ENCODE results near the gene MCEE. TPM values are rescaled to one million over a fixed set of nuclear protein-coding genes. Genes with fewer than 3 reads are reported as not detected.

Gene MCEE
- total and polyA plus RNA-seq, 5 donors, result 25.0 to 44.2 (median 31.3) TPM

DNA sequence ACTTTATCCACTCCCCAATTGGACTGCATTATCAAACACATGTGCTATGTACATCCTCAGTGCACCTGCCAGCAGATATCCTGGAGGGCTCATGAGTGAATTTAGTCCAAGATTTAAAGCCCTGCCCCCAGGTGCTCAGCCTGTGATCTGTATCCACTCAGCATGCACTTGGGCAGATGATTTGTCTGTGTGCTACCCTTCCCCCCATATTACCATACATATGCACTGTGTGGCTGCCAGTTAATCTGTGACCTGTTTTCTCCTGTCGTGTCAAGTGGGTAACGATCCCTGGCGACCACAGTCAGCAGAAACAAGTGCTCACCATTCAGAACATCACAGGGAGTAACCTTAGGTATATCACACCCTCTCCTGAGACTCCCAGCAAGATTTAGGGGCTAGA, 51.4 kb downstream of the MCEE start:
- no peaks in the 10 kb centered on the region for H3K27me3 ChIP-seq (ENCODE audit: control insufficient read depth, insufficient read depth)
- ATAC-seq (no peak), DNase-seq (no peak)
- WGBS, result 63% methylated on average over 3 of the region's 3 CpGs
- H3K4me1 ChIP-seq (ENCODE audit: control insufficient read depth, insufficient read depth, low read length), result no peaks in the 10 kb centered on the region
- no peaks in the 10 kb centered on the region for H3K9me3 ChIP-seq (ENCODE audit: control insufficient read depth, low read length)
- no peak overlapping the region for H3K27ac ChIP-seq (ENCODE audit: low read length)
- intact Hi-C loops (cut with DNase I), result no loop called here
- no peak overlapping the region for H3K4me3 ChIP-seq (ENCODE audit: low read length)

DNA sequence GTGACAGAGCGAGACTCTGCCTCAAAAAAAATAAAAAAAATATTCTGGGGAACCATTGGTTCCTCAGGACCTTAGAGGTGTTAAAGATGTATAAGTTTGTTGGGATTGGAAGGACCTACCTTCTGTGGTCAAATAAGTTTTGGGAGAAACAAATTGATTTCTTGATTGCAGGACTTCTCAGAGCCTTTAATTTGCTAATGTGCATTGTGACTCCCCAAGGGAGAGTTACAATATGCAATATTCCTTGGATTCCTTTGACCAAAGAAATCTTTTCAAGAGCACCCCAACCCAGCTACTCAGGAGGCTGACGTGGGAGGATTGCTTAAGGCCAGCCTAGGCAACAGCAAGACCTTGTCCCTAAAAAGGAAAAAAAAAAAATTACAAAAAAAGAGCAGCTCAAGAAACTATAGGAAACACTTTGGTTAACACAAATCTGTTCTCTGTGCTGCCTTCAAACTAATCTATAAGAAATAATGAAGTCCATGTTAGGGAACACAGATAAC, 55.1 kb downstream of the MCEE start:
- no peak overlapping the region for H3K4me3 ChIP-seq (ENCODE audit: low read length)
- DNase-seq (no peak), ATAC-seq (no peak)
- intact Hi-C loops (cut with DNase I), result no loop called here
- WGBS, result 96% methylated on average over 2 of the region's 2 CpGs
- no peak overlapping the region for H3K27ac ChIP-seq (ENCODE audit: low read length)
- no peaks in the 10 kb centered on the region for H3K4me1 ChIP-seq (ENCODE audit: control insufficient read depth, insufficient read depth, low read length)
- no peaks in the 10 kb centered on the region for H3K27me3 ChIP-seq (ENCODE audit: control insufficient read depth, insufficient read depth)
- H3K9me3 ChIP-seq (ENCODE audit: control insufficient read depth, low read length), result no peaks in the 10 kb centered on the region

DNA sequence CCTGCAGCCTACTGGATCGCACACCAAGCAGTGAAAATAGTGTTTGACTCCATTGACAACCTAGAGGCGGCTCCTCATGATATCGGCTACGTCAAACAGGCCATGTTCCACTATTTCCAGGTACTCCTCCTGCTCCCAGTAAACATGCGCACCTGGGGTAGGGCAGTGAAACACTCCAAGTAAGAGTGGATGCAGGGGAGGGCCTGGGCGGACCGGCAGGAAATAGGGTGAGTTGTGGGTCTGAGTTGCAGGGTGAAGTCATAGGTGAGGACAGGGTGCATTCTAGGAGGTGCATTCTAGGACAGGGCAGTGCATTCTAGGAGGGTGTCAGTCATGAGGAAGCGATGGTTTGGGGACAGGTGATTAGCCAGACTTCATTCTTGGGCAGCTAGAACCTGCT, 56.6 kb downstream of the MCEE start:
- intact Hi-C loops (cut with DNase I), result no loop called here
- DNase-seq, result no peak
- Histone ChIP-seq H3K4me3 (ENCODE audit: low read length) (no peak overlapping the region), H3K4me1 (ENCODE audit: control insufficient read depth, insufficient read depth, low read length) (no peaks in the 10 kb centered on the region), H3K9me3 (ENCODE audit: control insufficient read depth, low read length) (no peaks in the 10 kb centered on the region), H3K27me3 (ENCODE audit: control insufficient read depth, insufficient read depth) (no peaks in the 10 kb centered on the region), H3K27ac (ENCODE audit: low read length) (no peak overlapping the region)
- no peak for ATAC-seq
- 90% methylated on average over 8 of the region's 8 CpGs for WGBS

DNA sequence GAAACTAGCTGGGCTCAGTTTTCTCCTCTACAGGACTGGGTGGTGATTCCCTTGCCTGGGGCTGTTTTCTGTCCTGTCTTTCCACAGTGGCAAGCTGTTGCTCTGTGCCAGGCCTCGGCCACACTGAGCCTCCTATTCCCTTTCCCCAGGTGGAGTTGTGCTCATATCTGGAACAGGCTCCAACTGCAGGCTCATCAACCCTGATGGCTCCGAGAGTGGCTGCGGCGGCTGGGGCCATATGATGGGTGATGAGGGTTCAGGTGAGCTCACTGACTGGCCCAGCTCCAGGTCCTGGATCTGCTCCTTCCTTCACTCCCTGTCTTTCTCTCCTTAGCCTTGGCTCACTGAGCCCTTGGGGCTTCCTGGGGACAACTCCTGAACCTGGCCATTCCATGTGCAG, 57.5 kb downstream of the MCEE start:
- Histone ChIP-seq H3K4me3 (ENCODE audit: low read length) (no peak overlapping the region), H3K4me1 (ENCODE audit: control insufficient read depth, insufficient read depth, low read length) (no peaks in the 10 kb centered on the region), H3K9me3 (ENCODE audit: control insufficient read depth, low read length) (no peaks in the 10 kb centered on the region), H3K27me3 (ENCODE audit: control insufficient read depth, insufficient read depth) (no peaks in the 10 kb centered on the region), H3K27ac (ENCODE audit: low read length) (no peak overlapping the region)
- intact Hi-C loops (cut with DNase I), result no loop called here
- WGBS, result 93% methylated on average over 4 of the region's 4 CpGs
- ATAC-seq (no peak), DNase-seq (peak in 1 of 3 donors; percentile 51)

DNA sequence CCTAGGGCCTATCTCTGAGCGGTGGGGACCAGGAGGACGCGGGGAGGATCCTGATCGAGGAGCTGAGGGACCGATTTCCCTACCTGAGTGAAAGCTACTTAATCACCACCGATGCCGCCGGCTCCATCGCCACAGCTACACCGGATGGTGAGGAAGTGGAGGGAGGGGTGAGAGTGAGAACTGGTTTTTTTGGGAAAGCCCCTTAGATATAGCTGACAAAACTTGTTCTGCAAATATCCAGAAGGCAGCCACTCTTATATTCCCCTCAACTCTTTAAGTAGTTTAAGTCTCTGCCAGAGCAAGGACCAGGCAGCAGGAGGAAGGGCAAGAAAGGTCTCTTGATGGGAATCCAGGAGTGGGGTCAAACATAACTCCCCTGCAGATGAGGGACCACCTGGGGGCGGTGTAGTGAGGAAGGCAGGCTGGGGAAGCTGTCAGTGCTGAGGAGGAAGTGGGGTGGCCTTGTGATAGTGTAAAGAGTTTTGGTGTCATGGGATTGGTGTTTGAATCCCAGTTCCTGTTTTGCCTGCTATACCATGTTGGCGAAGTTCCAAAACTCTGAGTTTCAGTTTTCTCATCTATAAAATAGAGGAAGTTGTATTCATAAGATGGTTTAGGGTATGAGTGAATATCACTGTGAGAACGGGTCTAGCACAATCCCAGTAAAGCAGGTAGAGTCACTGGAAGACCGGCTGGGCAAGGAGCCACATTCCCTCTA, 58.2 kb downstream of the MCEE start:
- H3K4me1 ChIP-seq (ENCODE audit: control insufficient read depth, insufficient read depth, low read length), result no peaks in the 10 kb centered on the region
- 64% methylated on average over 14 of the region's 14 CpGs for WGBS
- H3K4me3 ChIP-seq (ENCODE audit: low read length), result no peak overlapping the region
- intact Hi-C loops (cut with DNase I), result no loop called here
- DNase-seq (peak in 1 of 3 donors; percentile 61), ATAC-seq (no peak)
- no peaks in the 10 kb centered on the region for H3K27me3 ChIP-seq (ENCODE audit: control insufficient read depth, insufficient read depth)
- H3K27ac ChIP-seq (ENCODE audit: low read length), result no peak overlapping the region
- no peaks in the 10 kb centered on the region for H3K9me3 ChIP-seq (ENCODE audit: control insufficient read depth, low read length)

DNA sequence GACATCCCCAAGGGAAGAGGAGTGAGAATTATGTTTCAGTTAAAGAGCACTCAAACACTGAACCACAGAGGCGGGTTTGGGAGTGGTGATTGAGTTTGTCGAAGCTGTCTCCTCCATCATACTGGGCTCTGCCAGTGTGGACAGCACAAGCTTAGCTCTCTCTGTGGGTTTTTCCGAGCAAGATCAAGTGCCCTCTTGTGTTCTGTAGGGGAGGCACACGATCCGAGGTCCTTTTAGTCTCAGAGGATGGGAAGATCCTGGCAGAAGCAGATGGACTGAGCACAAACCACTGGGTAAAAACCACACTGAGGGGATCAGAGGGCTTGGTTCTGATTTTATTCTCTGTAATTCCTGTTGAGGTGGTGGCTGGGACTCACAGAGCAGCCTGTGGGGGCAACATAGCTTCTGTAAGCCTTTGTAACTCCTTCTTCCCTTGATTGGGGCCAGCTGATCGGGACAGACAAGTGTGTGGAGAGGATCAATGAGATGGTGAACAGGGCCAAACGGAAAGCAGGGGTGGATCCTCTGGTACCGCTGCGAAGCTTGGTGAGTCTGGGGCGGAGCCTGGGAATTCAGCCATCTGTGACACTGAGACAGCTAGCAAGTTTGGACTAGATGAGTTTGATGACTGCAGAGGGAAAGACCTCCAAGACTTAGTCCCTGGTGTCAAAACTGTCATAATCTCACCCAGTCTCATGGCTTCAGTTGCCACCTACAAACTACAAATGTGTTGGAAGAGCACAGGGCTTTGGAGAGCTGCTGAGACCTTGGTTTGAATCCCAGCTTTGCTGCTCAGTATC, 59.5 kb downstream of the MCEE start:
- Histone ChIP-seq H3K27me3 (ENCODE audit: control insufficient read depth, insufficient read depth) (no peaks in the 10 kb centered on the region), H3K27ac (ENCODE audit: low read length) (no peak overlapping the region), H3K4me1 (ENCODE audit: control insufficient read depth, insufficient read depth, low read length) (no peaks in the 10 kb centered on the region), H3K4me3 (ENCODE audit: low read length) (no peak overlapping the region), H3K9me3 (ENCODE audit: control insufficient read depth, low read length) (no peaks in the 10 kb centered on the region)
- intact Hi-C loops (cut with DNase I), result no loop called here
- no peak for ATAC-seq
- peak in 1 of 3 donors; percentile 48 for DNase-seq
- WGBS, result 56% methylated on average over 10 of the region's 10 CpGs

DNA sequence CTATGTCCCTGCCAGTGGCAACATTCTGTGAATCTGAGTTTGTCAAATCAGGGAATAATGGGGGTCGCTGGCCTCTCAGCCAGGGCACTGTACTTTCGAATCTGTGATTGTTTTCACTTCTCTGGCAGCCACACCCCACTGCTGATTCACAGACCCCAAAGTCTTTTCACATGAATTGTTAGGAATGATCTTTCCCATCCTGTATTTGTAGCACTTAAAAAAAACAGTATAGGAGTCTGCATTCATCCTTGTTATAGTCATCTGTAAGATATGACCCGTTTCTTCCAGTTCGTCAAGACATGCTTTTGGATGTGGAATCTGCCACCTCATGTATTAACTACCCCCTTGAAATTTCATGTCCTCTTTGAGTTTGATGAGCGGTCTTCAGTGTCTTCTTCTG, 60.7 kb downstream of the MCEE start:
- Histone ChIP-seq H3K9me3 (ENCODE audit: control insufficient read depth, low read length) (no peaks in the 10 kb centered on the region), H3K27me3 (ENCODE audit: control insufficient read depth, insufficient read depth) (no peaks in the 10 kb centered on the region), H3K27ac (ENCODE audit: low read length) (no peak overlapping the region), H3K4me1 (ENCODE audit: control insufficient read depth, insufficient read depth, low read length) (no peaks in the 10 kb centered on the region), H3K4me3 (ENCODE audit: low read length) (peak overlapping the region; percentile 67)
- intact Hi-C loops (cut with DNase I), result no loop called here
- ATAC-seq (no peak), DNase-seq (no peak)
- WGBS, result 36% methylated on average over 5 of the region's 5 CpGs

DNA sequence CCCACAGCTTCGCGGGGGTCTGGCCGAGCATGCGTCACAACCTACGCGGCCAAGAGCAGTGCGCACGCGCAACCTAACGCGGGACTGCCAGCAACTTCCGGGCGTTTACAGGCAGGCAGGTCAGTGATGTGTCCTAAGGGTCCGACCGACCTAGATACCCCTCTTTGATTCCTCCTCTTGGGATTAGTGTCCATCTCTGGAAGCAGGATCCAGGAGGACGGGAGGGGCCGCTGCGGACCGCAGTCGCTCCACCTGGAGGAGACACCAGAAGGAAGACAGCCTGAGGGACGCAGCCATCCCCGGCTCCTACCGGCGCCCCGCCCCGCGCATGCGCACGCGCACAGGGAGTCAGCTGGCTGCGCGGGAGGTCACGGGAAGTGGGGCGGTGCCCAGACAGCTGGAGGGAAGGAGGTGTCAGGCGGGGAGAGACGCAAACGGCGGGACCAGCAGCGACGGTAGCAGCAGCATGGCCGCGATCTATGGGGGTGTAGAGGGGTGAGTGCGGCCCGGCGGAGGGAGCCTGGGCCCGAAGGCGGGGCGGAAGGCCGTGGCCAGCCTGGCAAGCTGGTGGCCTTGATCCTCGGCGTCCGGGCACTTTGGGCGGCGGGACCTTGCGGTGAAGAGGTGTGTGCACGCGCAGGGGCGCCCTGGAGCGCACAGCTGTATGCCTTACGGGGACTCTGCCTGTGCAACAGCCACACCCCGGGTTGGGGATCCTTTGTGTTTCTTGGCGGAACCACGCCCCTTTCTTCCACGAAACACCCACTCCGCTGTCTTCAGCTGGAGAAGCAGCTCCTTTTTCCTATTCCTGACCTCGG, 61.6 kb downstream of the MCEE start, which contains the start of gene NAGK:
Gene NAGK (plus strand): TSS at position 431 of the 818 bp plus-strand sequence. CDS start 36 bp downstream, at position 467.
- no peaks in the 10 kb centered on the region for H3K9me3 ChIP-seq (ENCODE audit: control insufficient read depth, low read length)

DNA sequence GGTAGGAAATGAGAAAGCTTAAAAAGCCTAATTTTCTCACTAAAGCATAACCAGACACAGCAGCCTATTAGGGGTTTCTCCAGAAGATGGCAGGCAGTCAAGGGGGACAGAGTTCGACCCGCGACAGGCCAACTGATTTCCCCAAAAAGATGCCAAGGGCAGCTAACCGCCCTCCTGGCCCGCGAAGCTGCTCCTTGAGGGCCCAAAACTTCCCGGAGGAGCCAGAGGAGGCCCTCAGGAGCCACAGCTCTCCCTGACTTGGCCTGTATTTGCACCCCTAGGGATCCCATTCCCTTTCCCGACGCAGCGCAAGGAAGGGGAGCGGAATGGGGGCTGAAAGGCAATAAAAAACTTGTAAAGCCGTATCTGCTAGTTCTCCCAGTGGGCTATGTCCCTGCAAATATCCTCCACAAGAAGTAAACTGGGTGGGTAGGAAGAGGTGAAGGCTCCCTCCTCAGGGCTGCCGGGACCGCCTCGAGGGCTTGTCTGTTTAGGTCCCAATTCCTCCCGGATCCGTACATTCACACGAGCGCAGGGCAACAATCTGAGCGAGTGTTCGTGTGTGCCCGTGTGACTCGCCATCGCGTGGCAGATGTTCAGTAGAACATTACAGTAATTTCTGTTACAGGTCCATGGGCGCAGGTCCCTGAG, 62.3 kb downstream of the MCEE start:
- no peaks in the 10 kb centered on the region for H3K4me1 ChIP-seq (ENCODE audit: control insufficient read depth, insufficient read depth, low read length)
- H3K9me3 ChIP-seq (ENCODE audit: control insufficient read depth, low read length), result no peaks in the 10 kb centered on the region
- no peaks in the 10 kb centered on the region for H3K27me3 ChIP-seq (ENCODE audit: control insufficient read depth, insufficient read depth)
- peak overlapping the region; percentile 93 for H3K27ac ChIP-seq (ENCODE audit: low read length)
- DNase-seq, result peak in 2 of 3 donors; percentile 23 to 58
- H3K4me3 ChIP-seq (ENCODE audit: low read length), result peak overlapping the region; percentile 67
- intact Hi-C loops (cut with DNase I), result no loop called here
- ATAC-seq, result peak; percentile 28 to 44
- WGBS, result 3% methylated on average over 26 of the region's 26 CpGs

More for the DNA sequence above, 61.6 kb downstream of the MCEE start, which contains the start of gene NAGK:
- Histone ChIP-seq H3K4me3 (ENCODE audit: low read length) (peak within 1 kb of the TSS; percentile 67), H3K4me1 (ENCODE audit: control insufficient read depth, insufficient read depth, low read length) (no peaks in the 10 kb centered on the region), H3K27ac (ENCODE audit: low read length) (peak within 1 kb of the TSS; percentile 93), H3K27me3 (ENCODE audit: control insufficient read depth, insufficient read depth) (no peaks in the 10 kb centered on the region)
- DNase-seq (peak; percentile 97 to 99 (median 99)), ATAC-seq (peak; percentile 97)
- intact Hi-C loops (cut with DNase I), result no loop called here
- WGBS, result under 1% methylated on average over 66 of the region's 66 CpGs

DNA sequence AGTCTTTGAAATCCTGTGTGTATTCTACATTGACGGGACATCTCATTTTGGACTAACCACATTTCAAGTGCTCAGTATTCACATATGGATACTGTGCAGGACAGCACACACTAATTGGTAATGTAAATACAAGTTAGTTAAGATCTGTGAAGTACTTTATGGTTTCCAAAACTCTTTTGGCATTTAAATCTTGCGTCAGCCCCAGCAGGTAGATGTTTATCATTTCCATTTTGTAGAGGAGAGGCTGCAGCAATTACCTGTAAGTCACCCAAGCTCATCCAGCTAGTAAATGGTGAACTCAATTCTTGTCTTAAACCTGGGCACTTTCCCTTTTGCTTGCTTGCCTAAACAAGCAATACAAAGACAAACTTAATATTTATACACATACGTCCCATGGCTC, 63.2 kb downstream of the MCEE start:
- WGBS, result 91% methylated on average over 3 of the region's 3 CpGs
- H3K9me3 ChIP-seq (ENCODE audit: control insufficient read depth, low read length), result no peaks in the 10 kb centered on the region
- no peak overlapping the region for H3K4me3 ChIP-seq (ENCODE audit: low read length)
- DNase-seq (no peak), ATAC-seq (no peak)
- H3K27me3 ChIP-seq (ENCODE audit: control insufficient read depth, insufficient read depth), result no peaks in the 10 kb centered on the region
- H3K4me1 ChIP-seq (ENCODE audit: control insufficient read depth, insufficient read depth, low read length), result no peaks in the 10 kb centered on the region
- intact Hi-C loops (cut with DNase I), result no loop called here
- H3K27ac ChIP-seq (ENCODE audit: low read length), result no peak overlapping the region

Measured in right cardiac atrium (tissue), 5 donors.